HG02642 (cell line): ENCODE measurements around the gene SMC4.
A peak's percentile ranks its signal among the peaks of the same experiment; 100 is the strongest.
"Not testable (repeated sequence)": the region's sequence is repeated elsewhere in the genome, so short reads cannot be mapped to it uniquely, and the experiment has no call there.

Experiments
- ATAC-seq: cut with Tn5 transposase; IDR thresholded peaks from one replicate; pipeline ENCODE4 v1.9.1; 2021; ENCODE audit warnings: mild to moderate bottlenecking; ENCODE audit not compliant: unreplicated experiment, poor library complexity

Gene SMC4

DNA sequence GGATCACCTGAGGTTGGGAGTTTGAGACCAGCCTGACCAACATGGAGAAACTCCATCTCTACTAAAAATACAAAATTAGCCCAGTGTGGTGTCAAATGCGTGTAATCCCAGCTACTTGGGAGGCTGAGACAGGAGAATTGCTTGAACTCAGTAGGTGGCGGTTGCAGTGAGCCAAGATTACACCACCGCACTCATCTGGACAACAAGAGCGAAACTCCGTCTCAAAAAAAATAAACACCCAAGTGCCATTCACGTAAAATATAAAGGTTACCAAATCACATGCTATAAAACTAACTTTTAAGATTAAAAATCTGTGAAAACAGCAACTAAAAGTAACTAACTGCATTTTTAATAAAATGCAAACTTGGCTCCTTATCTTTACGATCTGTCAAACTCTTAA is 41.2 kb downstream of the SMC4 start:
- no peak for ATAC-seq

DNA sequence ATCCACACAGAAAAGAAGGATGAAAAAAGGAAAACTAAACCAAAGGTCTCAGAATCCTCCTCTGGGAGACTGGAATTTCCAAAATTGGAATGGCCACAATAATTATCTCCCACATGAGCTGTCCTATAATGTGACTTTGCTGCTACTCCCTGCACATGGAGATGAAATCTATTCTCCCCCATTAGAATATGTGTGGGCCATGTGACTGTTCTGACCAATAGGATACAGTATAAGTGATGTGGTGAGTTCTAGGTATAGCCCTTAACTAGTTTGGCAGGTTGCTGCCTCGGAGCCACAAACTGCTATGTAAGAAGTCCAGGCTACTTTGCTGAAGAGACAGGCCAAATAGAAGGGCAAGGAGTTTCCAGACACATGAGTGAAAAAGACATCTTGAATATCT is 45.0 kb downstream of the SMC4 start:
- ATAC-seq = no peak

DNA sequence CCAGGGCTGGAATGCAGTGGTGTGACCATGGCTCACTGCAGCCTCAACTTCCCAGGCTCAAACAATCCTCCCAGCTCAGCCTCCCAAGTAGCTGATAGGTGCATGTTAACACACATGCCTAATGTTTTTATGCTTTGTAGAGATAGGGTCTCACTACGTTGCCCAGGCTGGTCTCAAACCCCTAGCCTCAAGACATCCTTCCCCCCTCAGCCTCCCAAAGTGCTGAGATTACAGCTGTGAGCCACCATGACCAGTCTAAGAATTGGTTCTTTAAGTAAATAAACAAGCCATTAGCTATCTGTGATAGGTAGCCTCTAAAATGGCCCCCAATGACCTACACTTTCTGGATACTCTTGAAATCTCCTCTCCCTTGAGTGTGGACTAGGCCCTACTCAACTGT is 46.4 kb downstream of the SMC4 start:
- ATAC-seq = no peak

DNA sequence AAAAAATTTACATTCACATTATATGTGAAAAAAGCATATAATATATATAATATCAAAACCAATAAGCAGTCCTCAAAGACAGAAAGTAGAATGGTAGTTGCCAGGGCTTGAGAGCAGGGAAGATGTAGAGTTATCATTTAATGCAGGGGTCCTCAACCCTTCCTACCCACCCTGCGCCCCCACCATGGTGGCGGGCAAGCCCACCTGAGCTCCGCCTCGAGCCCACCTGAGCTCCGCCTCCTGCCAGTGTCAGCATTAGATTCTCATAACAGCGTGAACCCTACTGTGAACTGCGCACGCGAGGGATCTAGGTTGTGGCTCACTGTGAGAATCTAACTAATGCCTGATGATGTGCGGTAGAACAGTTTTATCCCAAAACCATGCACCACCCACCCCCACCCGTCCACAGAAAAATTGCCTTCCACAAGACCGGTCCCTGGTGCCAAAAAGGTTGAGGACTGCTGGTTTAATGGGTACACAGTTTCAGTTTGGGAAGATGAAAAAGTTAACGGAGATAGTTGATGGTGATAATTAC is 47.1 kb downstream of the SMC4 start:
- ATAC-seq = no peak

DNA sequence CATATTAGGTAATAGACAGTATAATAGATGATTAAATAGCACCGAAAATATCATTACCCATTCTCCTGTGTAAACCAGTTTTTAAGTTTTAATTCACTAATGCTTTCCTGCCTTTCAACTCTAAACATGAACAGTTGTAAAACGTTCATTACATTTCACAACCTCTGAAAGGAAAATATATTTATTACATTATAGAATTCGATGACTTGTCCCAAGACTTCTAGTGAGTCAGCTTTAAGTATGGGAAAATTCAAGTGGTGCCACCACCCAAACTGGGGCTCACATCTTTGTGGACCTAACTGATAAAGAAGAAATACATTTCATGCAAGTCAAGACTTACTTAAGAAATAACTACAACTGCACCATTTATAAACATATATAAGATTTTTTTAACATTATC is 48.1 kb downstream of the SMC4 start:
- ATAC-seq = no peak

DNA sequence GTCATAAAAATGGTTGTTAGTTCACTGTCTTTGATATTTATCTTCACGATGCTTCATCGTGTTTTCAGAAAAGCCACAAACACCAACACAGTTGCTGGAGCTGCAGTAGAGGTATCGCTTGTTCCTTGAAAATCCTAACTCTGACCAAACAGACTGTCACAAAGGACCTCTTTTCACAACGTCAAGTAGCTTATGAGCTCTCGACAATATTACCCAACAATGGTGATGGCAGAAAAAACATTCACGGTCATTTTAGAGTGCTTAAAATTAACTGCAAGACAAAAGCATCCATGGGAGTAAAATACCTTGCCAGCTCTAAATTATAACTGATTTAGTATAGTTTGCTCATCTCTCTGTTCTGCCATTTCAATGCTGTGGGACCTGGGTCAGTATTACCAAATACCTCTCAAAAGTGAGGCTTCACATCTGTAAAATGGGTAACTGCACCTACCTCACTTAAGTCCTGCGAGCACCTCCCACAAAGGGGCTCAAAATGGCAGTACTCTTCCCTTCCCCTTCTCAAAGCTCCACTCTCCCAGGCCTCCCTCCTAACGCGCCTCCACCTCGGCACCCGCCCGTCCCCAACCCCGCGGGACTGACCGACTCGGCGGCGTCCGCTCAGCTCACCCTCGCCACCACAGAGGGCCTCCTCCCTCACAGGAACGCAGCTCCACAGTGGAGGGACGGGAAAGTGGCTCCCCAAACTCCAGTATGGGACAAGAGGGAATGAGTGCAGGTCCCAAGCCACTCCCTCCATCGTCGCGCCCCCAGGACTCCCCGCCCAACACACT is 49.6 kb downstream of the SMC4 start:
- peak; percentile 42 for ATAC-seq

DNA sequence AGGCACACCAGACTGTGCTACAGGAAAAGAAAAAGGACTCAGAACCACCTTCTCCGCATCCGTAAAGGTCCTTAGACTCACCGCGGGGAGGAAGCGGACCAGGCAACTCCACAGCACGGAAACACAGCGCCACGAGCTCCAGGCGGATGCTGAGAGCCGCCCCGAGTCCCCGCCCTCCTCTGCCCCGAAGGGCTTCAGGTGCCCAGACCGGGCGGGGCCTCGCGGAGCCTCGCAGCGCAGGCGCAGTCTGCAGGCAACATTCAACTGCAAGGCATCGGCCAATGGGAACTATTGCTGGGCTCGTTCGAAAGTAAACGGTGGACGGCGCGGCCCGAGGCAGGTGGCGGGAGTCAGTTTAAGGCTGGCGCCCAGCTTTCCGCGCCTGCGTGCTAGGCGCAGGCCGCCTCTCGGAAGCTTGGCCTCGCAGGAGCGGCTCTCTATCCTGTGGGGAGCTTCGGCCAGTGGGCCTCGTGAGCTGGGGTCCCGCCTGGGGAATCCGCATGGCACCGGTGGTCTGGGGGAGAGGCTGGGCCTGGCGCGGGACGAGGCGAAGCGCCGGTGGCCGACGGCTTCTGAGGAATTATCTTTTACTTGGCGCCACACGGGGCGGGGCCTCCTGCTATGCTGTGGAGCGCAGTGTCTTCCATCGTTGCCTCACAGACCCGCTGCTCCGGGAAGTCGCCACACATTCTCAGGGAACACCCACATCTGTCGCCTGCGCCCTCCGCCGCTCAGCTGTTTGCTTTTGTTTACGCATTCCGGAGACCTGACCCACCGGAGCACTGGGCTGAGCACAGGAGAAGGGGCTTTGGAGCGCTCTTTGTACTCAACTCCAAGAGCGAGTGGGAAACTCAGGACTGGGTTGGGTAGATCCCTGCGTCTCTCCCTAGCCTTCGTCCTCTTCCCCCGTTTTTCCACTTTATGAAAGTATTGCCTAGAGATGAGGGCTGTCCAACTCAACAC is 50.5 kb downstream of the SMC4 start, which contains the start of gene TRIM59:
Gene TRIM59, minus strand, starts transcription at position 151 of the 963 bp plus-strand sequence. CDS start 10,603 bp downstream, outside the sequence.
- peak; percentile 94 for ATAC-seq

DNA sequence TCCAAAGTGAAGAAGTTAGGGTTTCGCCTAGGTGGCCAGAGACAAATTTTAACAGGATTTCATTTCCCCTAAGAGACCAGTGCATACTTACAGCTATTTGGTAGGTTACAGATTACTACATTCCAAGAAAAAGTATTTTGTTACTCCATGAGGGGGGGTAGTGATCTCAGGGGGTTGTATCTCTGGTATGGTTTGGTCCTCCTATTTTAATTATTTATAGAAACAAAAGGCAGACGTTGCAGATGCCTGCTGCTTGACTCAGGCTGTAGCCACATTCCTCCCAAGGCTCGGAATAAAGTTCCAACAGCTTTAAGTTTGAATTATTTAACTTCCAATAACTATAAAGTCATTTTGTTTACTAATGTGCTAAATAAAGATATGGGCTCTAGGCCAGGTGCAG is 51.4 kb downstream of the SMC4 start:
- ATAC-seq = no peak

DNA sequence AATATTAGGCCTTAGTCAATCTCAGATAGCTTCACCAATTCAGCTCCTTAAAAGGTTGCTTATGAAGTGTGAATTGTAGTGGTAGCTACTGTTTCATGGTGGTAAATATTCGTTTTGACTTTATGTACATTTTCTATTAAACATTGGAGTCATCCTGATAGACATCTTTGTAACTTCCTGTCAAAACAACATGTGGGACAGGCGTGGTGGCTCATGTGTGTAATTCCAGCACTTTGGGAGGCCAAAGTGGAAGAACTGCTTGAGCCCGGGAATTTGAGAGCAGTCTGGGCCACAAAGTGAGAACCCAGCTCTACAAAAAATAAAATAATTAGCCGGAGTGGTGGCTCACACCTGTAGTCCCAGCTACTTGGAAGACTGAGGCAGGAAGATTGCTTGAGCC is 52.2 kb downstream of the SMC4 start:
- ATAC-seq = no peak

DNA sequence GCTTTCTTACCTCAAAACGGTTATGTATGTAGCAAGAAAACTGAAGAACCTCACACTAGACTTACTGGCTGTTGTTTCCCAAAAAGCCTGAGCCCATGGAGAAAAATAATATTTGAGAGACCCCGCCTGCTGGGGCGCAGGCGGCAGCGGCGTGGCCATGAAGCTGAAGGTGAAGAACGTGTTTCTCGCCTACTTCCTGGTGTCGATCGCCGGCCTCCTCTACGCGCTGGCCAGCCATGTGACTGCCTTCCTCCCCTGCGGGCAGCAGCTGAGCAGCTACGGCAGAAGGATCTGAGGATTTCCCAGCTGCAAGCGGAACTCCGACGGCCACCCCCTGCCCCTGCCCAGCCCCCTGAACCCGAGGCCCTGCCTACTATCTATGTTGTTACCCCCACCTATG is 52.8 kb downstream of the SMC4 start:
- not testable (repeated sequence) for ATAC-seq

DNA sequence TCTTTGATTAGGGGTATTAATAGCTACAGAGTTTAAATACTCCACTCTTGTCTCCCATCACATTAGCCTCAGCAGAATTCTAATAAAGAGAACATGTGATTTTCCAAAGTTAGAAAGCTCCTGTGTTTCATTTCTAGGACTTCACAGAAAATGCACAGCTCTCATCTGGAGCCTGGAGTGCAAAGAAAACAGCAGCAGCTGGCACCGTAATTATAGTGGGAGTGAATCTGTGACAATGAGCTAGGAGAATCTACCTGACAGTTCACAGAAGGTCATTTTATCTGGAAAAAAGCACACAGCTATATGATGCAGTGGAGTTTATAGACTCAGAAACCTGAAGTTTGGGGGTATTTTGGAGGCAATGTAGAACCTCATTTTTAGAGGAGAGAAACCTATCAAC is 55.5 kb downstream of the SMC4 start:
- ATAC-seq = no peak

DNA sequence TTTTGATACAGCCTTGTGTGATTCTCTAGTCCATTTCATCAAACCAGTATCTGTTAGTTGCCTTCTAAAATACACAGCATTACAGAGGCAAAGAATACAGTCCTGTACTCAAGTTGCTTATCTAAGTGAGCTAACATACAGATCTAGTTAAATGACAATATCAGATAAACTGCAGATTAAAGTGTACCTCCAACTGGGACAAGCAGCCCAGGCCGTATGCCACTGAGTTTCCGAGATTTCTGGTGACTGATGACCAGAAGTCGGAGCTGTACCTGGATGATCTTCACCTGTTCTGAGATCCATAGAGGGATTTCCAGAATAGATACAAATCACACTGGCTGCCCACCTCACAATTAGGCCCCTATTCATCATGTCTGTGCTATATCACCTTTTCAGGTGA is 56.4 kb downstream of the SMC4 start:
- no peak for ATAC-seq

DNA sequence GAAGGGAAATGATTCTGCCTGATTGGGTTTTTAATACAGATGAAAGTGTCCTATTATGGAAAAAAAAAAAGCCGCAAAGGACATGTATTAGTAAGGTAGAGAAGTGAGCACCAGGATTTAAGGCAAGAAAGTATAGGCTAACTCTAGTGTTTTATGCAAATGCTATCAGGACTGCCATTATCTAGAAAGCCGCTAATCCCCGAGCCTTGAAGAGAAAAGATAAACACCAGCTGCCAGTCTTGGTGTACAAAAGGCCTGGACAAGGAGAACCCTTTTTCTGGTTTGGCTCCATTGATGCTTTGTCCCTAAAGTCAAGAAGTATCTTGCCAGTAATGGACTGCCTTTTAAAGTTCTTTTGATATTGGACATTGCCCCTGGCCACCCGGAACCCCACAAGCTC is 58.7 kb downstream of the SMC4 start:
- no peak for ATAC-seq

DNA sequence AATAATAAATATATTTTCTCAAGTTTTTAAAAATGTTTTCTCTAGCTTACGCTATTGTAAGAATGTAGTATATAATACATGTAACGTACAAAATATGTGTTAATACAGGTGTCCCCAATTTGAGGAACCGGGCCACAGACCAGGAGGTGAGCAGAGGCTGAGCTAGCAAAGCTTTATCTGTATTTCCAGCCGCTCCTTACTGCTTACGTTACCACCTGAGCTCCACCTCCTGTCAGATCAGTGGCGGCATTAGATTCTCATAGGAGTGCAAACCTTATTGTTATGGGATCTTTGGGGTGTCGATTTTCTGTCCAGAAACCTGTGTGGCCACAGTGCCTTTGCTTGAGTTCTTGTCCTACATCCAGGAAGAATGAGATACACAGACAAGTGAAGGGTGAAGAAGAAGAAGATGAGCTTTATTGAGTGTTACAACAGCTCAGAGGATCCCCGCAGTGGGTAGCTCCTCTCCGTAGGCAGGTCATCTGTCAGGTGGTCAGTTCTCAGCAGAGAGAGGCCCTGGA is 60.1 kb downstream of the SMC4 start:
- no peak for ATAC-seq

DNA sequence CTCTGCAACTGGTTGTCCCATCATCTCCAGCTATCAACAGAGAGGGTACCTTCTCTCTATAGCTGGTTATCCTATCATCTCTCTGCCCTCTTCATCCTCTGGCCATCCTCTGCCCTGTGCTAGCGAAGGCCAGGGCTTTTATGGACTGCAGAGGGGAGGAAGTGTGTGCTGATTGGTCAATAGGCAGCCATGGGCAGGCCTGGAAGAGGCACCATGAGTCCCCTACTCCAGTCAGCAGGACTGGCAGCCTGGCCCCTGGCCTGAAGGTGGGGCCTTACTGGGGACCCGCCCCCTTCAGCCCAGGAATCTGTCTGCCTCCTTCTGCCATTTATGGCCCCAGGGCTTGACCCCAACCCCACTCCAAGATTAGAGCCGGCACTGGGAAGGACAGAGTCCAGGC is 60.6 kb downstream of the SMC4 start:
- no peak for ATAC-seq

DNA sequence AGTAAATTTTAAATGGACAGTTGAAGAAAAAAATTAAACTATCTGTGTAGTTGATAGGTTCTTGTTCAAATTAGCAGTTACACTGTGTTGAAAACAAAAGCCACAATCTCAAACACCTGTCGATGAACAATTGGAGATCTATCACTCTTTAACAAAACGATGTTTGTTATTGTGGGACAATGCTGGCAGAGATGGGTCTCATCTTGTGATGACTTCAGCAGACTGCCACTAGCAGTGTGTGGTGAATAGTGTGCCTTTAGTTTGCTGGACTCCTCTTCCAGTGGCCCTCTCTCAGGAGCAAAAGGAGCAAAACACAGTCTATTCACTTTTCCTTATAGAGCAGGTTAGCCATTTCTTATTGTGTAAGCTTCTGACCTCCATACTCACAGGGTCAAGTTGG is 64.9 kb downstream of the SMC4 start:
- no peak for ATAC-seq

DNA sequence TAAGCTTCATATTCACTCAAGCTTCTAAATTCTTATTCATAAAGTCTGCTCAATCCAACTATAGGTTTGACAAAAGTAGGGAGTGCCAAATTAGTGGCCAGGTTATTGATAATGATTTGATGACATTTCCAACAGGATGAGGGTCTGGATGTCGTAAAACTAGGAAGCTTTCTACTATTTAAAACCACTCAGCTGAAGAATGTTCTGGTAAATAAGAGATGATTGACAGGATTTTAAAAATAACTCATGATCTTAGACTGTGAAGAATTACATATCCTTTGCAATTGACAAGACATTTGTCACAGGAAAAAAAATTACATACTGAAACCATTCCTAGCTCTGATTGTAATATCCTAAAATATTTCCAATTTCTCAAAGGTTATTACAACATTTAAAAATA is 65.5 kb downstream of the SMC4 start:
- ATAC-seq = no peak

DNA sequence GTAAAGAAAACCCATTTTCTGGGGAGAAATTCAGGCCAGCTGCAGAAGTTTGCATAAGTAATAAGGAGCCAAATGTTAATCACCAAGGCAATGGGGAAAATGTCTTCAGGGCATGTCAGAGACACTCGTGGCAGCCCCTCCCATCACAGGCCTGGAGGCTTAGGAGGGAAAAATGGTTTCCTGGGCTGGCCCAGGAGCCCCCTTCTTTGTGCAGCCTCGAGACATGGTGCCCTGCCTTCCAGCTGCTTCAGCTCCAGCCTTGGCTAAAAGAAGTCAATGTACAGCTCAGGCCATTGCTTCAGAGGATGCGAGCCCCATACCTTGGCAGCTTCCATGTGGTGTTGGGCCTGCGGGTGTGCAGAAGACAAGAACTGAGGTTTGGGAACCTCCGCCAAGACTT is 70.7 kb downstream of the SMC4 start:
- no peak for ATAC-seq

DNA sequence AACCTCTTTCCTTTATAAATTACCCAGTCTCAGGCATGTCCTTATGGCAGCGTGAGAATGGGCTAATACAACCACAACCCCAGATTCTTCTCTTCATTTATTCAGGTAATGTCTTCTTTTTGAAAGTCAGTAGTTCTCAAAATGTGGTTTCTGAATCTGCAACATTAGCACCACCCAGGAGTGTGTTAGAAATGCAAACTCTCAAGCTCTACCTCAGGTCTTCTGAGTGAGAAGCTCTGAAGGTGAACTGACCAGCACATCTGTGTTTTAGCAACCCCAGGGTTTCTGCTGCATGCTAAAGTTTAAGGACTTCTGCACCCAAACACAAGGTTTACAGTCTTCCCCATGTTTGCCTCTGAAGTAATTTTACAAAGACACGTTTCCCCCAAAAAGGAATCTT is 72.4 kb downstream of the SMC4 start:
- no peak for ATAC-seq

DNA sequence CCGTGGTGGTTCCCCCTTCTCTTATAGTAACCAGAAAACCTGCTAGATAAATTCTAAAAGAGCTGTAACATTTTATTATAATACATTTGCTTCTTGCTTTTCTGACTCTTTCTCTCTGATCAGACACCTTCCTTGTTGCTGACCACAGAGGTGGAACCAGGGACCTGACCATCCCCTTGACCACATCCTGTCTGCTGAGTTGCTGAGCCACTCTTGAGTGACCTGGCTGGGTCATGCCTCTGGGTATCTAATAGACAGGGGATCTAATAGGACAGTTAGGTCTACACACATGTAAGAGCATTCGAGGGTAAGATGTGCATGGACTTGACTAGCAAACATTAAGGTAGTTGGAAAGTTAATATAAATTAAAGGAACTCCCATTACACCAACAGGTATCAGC is 72.9 kb downstream of the SMC4 start:
- ATAC-seq = no peak

DNA sequence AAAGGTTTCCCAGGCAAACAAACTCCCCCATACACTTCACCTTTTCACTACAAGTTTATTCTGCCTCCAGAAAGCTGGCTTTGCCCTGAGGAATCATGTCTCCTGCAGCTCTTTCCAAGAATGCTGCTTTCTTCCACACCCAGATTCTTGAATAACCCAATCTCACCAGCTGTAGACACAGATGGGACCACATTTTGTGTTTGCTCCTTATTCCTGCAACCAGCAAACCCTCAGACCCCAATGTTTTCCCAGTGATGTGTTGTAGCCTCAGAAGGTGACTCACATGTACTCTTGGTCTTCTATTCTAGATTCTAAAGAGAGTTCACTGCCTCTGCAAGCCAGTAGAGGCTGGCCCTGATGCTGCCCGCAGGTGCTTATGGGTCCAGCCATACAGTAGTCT is 73.8 kb downstream of the SMC4 start:
- ATAC-seq = no peak
